PFSK-1 (cell line): ENCODE data around the gene GAP43.

ENCODE experiments used
- FOXP2 ChIP-seq: optimal IDR thresholded peaks from 2 replicates; pipeline ENCODE3; 2011; ENCODE audit warnings: borderline replicate concordance, control low read depth, inconsistent platforms; ENCODE audit not compliant: insufficient read depth; ENCODE audit errors: extremely low read length, extremely low read depth
- POLR2AphosphoS5 ChIP-seq: IDR thresholded peaks from 2 replicates; pipeline ENCODE4 v1.6.1; 2012; ENCODE audit warnings: low read depth, mild to moderate bottlenecking, control low read depth, low read length, moderate library complexity
- REST ChIP-seq, 2 experiments: IDR thresholded peaks; 2 replicates each; pipeline versions ENCODE4 v1.6.1 to v1.8.0; 2011 to 2012; ENCODE audit warnings: low read depth in 2 of 2, low read length in 2 of 2, control low read depth in 1 of 2, inconsistent platforms in 1 of 2, mild to moderate bottlenecking in 1 of 2, moderate library complexity in 1 of 2; ENCODE audit not compliant: insufficient read depth in 1 of 2
- SIN3A ChIP-seq: IDR thresholded peaks from 2 replicates; pipeline ENCODE4 v1.6.1; 2012; ENCODE audit warnings: mild to moderate bottlenecking, low read length, moderate library complexity, borderline replicate concordance; ENCODE audit not compliant: insufficient read depth
- TAF1 ChIP-seq: IDR thresholded peaks from 2 replicates; pipeline ENCODE4 v1.6.1; 2012; ENCODE audit warnings: low read length, control low read depth, borderline replicate concordance; ENCODE audit not compliant: insufficient read depth

GAP43 gene

DNA sequence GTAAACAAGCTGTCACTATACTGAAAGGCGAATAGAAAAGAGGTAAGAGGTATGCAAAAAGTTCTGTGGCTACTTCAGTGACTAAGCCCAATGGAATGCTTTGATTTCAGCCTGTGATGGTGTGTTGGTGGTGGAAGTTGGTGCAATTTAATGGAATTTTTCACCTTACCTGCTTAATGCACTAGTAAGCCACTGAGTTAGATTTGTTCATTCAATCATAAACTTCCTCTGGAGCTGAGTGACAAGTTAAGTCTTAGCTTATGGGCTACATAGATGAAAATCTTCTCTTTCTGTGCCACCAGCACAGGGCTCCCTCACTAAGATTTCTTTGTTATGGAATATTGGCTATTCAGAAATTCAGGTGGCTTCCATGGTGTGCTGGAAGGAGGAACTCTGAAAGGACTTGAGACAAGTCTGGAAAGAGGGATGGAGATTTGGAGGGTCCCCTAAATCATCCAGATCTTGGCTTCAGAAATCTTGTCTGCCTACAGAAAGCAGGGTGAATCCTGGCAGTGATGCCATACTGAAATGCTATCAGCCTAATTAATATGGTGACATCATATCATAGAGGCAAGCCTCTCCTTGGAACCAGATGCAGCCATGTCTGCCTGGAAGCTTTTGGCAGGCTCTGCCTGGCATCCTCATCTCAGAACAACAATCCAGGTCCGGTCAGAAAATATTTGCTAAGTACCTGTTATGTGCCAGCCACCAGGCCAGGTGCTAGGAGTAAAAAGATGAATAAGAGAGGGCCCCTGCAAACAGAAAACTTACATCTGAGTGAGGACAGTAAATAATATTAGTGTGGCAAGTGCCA is 8.1 kb upstream of the GAP43 start:
- TF ChIP-seq FOXP2 (no peak), SIN3A (no peak), TAF1 (no peak), REST (IDR thresholded peaks at IDR 0.05; ENCODE audit: insufficient read depth in 1 of 2, low read depth in 2 of 2, low read length in 2 of 2) (no peak), POLR2AphosphoS5 (no peak)

DNA sequence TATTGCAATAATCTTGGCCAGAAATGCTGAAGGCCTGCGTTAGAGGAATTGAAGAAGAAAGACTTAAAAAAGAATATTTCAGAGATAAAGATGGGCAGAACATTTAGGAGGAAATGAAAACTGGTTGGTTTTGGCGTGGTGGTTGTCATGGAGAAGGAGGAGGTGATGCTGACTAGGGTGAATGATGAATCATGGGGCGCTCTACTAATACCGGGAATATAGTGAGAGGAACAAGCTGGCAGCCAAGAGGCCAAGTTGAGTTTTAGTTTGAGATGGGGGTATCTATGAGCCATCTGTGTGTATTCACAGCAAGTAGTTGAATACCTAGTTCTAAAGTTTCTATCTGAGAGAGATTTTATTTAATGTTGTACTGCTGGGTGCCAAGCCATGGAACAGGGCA is 6.8 kb upstream of the GAP43 start:
- no peak for TF ChIP-seq POLR2AphosphoS5
- no peak for TF ChIP-seq REST (IDR thresholded peaks at IDR 0.05; ENCODE audit: insufficient read depth in 1 of 2, low read depth in 2 of 2, low read length in 2 of 2)
- TF ChIP-seq TAF1: no peak
- TF ChIP-seq FOXP2: no peak
- TF ChIP-seq SIN3A: no peak

- TF ChIP-seq FOXP2: no peak
- TF ChIP-seq REST (IDR thresholded peaks at IDR 0.05; ENCODE audit: insufficient read depth in 1 of 2, low read depth in 2 of 2, low read length in 2 of 2): no peak
- no peak for TF ChIP-seq SIN3A
- no peak for TF ChIP-seq POLR2AphosphoS5
- no peak for TF ChIP-seq TAF1
Observed at GRCh38 chr3:115617591-115617990, 5.7 kb upstream of the GAP43 start.

DNA sequence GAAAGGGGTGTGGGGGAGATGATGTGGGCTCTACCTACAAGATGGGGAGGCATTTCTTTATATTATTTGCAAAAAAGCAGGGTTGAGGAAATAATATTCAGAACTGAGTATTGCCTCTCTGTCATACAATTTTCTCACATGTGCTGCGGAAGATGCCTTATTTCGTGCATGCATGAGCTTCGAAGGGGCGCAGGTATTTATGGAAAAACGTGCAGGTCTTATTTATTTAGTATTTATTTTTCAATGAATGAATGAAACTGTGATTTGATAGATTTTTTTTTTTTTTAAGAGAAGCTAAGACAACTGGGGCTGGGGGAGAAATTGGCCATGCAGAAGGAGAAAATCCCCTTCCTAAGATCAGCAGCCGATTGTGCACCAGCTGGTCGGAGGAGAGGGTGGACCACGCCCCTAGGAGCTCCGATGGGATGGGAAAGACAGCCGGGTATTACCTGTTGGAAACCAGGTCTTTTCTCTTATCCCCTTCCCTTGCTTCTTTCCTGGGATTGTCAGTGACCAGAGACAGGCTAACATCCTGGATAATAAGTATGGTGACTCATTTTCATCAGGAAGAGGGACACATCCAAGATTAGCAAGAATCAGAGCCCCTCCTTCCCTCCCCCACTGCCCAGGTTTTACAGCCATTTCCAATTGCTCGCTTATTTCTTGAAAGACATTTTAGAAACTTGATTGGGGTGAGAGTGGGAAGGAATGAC is 875 bp downstream of the GAP43 start:
- TF ChIP-seq REST (IDR thresholded peaks at IDR 0.05; ENCODE audit: insufficient read depth in 1 of 2, low read depth in 2 of 2, low read length in 2 of 2) (no peak), POLR2AphosphoS5 (no peak)

- TF ChIP-seq FOXP2 (no peak), SIN3A (no peak)
Observed at GRCh38 chr3:115624901-115625300, 1.6 kb downstream of the GAP43 start.
